ENCODE measurements around the gene BCL11A. TPM values are rescaled to one million over a fixed set of nuclear protein-coding genes. Genes with fewer than 3 reads are reported as not detected.

Gene BCL11A
- total RNA-seq, 2 donors from 2014 or later = 4.5 to 4.7 TPM

- DNase-seq (no peak), ATAC-seq (no peak)
- intact Hi-C loops (cut with DNase I) = loop anchor here in 1 of 2 donors (5.0 kb wide), 1 partner anchor 1265 kb away; no protein-coding TSS in a partner anchor
These were observed 13.6 kb upstream of the BCL11A start for GRCh38 chr2:60567096-60567495.

GRCh38 chr2:60565472-60565871 is 12.0 kb upstream of the BCL11A start:
- ATAC-seq (no peak), DNase-seq (no peak)
- intact Hi-C loops (cut with DNase I) = loop anchor here in 1 of 2 donors (5.0 kb wide), 1 partner anchor 1263 kb away; no protein-coding TSS in a partner anchor

- intact Hi-C loops (cut with DNase I) = no loop called here
- DNase-seq (no peak), ATAC-seq (peak; percentile 49 to 53)
These were observed 7.5 kb upstream of the BCL11A start for GRCh38 chr2:60560734-60561644.

GRCh38 chr2:60559880-60560279 is 6.4 kb upstream of the BCL11A start:
- ATAC-seq (no peak), DNase-seq (no peak)
- intact Hi-C loops (cut with DNase I) = loop anchor here (5.0 to 10.0 kb wide), 2 partner anchors 225 to 1253 kb away; no protein-coding TSS in a partner anchor

- no peak for DNase-seq
- intact Hi-C loops (cut with DNase I) = loop anchor here (5.0 to 10.0 kb wide), 2 partner anchors 224 to 1251 kb away; no protein-coding TSS in a partner anchor
These were observed 5.1 kb upstream of the BCL11A start for GRCh38 chr2:60558536-60558935.

GRCh38 chr2:60557486-60557864 is 4.0 kb upstream of the BCL11A start:
- DNase-seq = no peak
- intact Hi-C loops (cut with DNase I) = loop anchor here (5.0 to 10.0 kb wide), 2 partner anchors 223 to 1250 kb away; no protein-coding TSS in a partner anchor

More at GRCh38 chr2:60558536-60558935, 5.1 kb upstream of the BCL11A start:
- ATAC-seq = no peak

GRCh38 chr2:60556576-60557485 is 3.4 kb upstream of the BCL11A start:
- DNase-seq (no peak), ATAC-seq (no peak)
- intact Hi-C loops (cut with DNase I) = loop anchor here (5.0 to 10.0 kb wide), 2 partner anchors 222 to 1250 kb away; no protein-coding TSS in a partner anchor

More at GRCh38 chr2:60557486-60557864, 4.0 kb upstream of the BCL11A start:
- ATAC-seq = no peak

GRCh38 chr2:60556175-60556574 is 2.7 kb upstream of the BCL11A start:
- intact Hi-C loops (cut with DNase I) = loop anchor here (5.0 to 10.0 kb wide), 2 partner anchors 221 to 1249 kb away; no protein-coding TSS in a partner anchor
- DNase-seq (no peak), ATAC-seq (no peak)

- intact Hi-C loops (cut with DNase I) = loop anchor here (5.0 to 10.0 kb wide), 2 partner anchors 221 to 1248 kb away; no protein-coding TSS in a partner anchor
- ATAC-seq (no peak), DNase-seq (no peak)
These were observed 2.3 kb upstream of the BCL11A start for GRCh38 chr2:60555783-60556139.

GRCh38 chr2:60555066-60555782 is 1.8 kb upstream of the BCL11A start:
- DNase-seq (no peak), ATAC-seq (peak; percentile 17 to 24)
- intact Hi-C loops (cut with DNase I) = loop anchor here (5.0 to 10.0 kb wide), 2 partner anchors 220 to 1248 kb away; no protein-coding TSS in a partner anchor

GRCh38 chr2:60554646-60555065 is 1.2 kb upstream of the BCL11A start:
- ATAC-seq = no peak
- intact Hi-C loops (cut with DNase I) = loop anchor here (5.0 to 10.0 kb wide), 2 partner anchors 220 to 1247 kb away; no protein-coding TSS in a partner anchor
- no peak for DNase-seq

GRCh38 chr2:60554074-60554645 is 706 bp upstream of the BCL11A start:
- intact Hi-C loops (cut with DNase I) = loop anchor here in 1 of 2 donors (10.0 kb wide), 1 partner anchor 219 kb away; no protein-coding TSS in a partner anchor
- DNase-seq = no peak
- ATAC-seq = peak; percentile 5 to 10

GRCh38 chr2:60552851-60553494 is 481 bp downstream of the BCL11A start:
- ATAC-seq = no peak
- intact Hi-C loops (cut with DNase I) = loop anchor here in 1 of 2 donors (10.0 kb wide), 1 partner anchor 218 kb away; no protein-coding TSS in a partner anchor
- no peak for DNase-seq

- ATAC-seq = peak in 1 of 2 donors; percentile 7
- DNase-seq = no peak
- intact Hi-C loops (cut with DNase I) = loop anchor here in 1 of 2 donors (10.0 kb wide), 1 partner anchor 217 kb away; no protein-coding TSS in a partner anchor
These were observed 1.2 kb downstream of the BCL11A start for GRCh38 chr2:60552078-60552850.

- no peak for DNase-seq
- intact Hi-C loops (cut with DNase I) = loop anchor here in 1 of 2 donors (10.0 kb wide), 1 partner anchor 217 kb away; no protein-coding TSS in a partner anchor
- peak in 1 of 2 donors; percentile 4 for ATAC-seq
These were observed 2.0 kb downstream of the BCL11A start for GRCh38 chr2:60551240-60552077.

- ATAC-seq = no peak
- intact Hi-C loops (cut with DNase I) = loop anchor here in 1 of 2 donors (10.0 kb wide), 1 partner anchor 216 kb away; no protein-coding TSS in a partner anchor
- no peak for DNase-seq
These were observed 2.5 kb downstream of the BCL11A start for GRCh38 chr2:60550984-60551239.
